ENCODE measurements around the gene HTR3E. TPM values are rescaled to one million over a fixed set of nuclear protein-coding genes. Genes with fewer than 3 reads are reported as not detected.
A peak's percentile ranks its signal among the peaks of the same experiment; 100 is the strongest.
"Not testable (repeated sequence)": the region's sequence is repeated elsewhere in the genome, so short reads cannot be mapped to it uniquely, and the experiment has no call there.

The HTR3E gene
- total RNA-seq, 1 donor from 2014 or later = not detected

GRCh38 chr3:184149123-184149522 lies 52.3 kb downstream of the HTR3E start:
- peaks cover 11 to 17% (median 13%) of the 10 kb centered on the region in 3 donors for H3K36me3 ChIP-seq (ENCODE audit: control insufficient read depth in 3 of 3, insufficient read depth in 3 of 3, low read length in 3 of 3)
- H3K4me3 ChIP-seq (ENCODE audit: low read length in 3 of 3) = no peak overlapping the region
- H3K27ac ChIP-seq (ENCODE audit: low read depth, low read length) = no peak overlapping the region
- peaks cover 22 to 27% (median 26%) of the 10 kb centered on the region in 3 donors for H3K4me1 ChIP-seq (ENCODE audit: control insufficient read depth in 3 of 3, insufficient read depth in 3 of 3, low read length in 3 of 3)
- H3K9me3 ChIP-seq (ENCODE audit: control insufficient read depth in 3 of 3, low read length in 3 of 3) = no peaks in the 10 kb centered on the region
- no peak overlapping the region for H3K9ac ChIP-seq (ENCODE audit: low read depth in 1 of 3, low read length in 3 of 3)
- H3K27me3 ChIP-seq (ENCODE audit: control insufficient read depth in 3 of 3, insufficient read depth in 3 of 3, low read length in 3 of 3) = no peaks in the 10 kb centered on the region

DNA sequence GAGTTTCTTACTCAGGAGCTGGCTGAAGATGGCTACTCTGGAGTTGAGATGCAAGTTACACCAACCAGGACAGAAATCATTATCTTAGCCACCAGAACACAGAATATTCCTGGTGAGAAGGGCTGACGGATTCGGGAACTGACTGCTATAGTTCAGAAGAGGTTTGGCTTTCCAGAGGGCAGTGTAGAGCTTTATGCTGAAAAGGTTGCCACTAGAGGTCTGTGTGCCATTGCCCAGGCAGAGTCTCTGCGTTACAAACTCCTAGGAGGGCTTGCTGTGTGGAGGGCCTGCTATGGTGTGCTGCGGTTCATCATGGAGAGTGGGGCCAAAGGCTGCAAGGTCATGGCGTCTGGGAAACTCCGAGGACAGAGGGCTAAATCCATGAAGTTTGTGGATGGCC lies 52.9 kb downstream of the HTR3E start:
- H3K27ac ChIP-seq (ENCODE audit: low read depth, low read length); H3K4me3 ChIP-seq (ENCODE audit: low read length in 3 of 3); H3K27me3 ChIP-seq (ENCODE audit: control insufficient read depth in 3 of 3, insufficient read depth in 3 of 3, low read length in 3 of 3); H3K9me3 ChIP-seq (ENCODE audit: control insufficient read depth in 3 of 3, low read length in 3 of 3); H3K9ac ChIP-seq (ENCODE audit: low read depth in 1 of 3, low read length in 3 of 3): not testable (repeated sequence)
- peaks cover 6 to 13% (median 7%) of the 10 kb centered on the region in 3 donors for H3K36me3 ChIP-seq (ENCODE audit: control insufficient read depth in 3 of 3, insufficient read depth in 3 of 3, low read length in 3 of 3)
- H3K4me1 ChIP-seq (ENCODE audit: control insufficient read depth in 3 of 3, insufficient read depth in 3 of 3, low read length in 3 of 3) = peaks cover 19 to 24% (median 22%) of the 10 kb centered on the region in 3 donors

DNA sequence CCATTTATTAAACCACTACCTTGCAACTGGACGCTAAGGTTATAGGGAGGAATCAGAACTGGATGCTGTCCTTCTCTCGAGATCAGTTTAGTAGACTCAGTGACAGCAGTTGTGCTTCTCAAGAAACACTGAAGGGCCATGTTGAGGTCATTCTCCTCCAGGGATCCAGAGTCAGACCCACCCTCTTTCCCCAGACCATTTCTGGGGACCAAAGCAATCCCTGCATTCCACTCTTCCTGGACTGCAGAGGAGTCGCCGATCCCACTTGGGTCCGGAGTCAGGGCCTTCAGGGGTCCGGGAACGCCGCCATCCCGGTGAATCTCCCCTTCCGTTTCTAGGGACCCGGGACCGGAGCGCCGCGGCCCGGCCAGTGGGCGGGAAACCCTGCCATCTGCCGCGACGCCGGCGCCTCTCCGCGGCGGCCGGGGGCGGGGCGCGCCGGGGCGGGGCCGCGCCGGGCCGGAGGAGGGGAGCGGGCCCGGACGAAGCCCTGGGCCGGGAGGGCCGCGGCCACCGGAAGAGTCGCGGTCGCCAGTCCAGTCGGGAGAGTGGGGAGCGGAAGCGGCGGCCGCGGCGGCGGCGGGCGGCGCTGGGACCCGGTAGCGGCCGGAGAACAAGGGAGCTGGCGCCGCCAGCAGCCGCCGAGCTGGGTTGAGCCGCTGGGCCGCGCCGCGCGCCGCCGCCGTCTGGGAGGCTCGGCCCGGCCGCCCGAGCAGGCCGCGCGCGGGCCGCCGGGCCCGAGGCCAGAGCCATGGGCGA lies 58.2 kb downstream of the HTR3E start, which contains the start of gene DVL3:
Gene DVL3 (plus strand): TSS at position 493 of the 759 bp plus-strand sequence. CDS start 259 bp downstream, at position 752.
- peak within 1 kb of the TSS; percentile 89 for H3K27ac ChIP-seq (ENCODE audit: low read depth, low read length)
- no peaks in the 10 kb centered on the region for H3K9me3 ChIP-seq (ENCODE audit: control insufficient read depth in 3 of 3, low read length in 3 of 3)
- H3K4me3 ChIP-seq (ENCODE audit: low read length in 3 of 3) = peak within 1 kb of the TSS; percentile 87 to 96 (median 95)
- no peaks in the 10 kb centered on the region for H3K27me3 ChIP-seq (ENCODE audit: control insufficient read depth in 3 of 3, insufficient read depth in 3 of 3, low read length in 3 of 3)
- peaks cover 0 to 1% (median 0%) of the 10 kb centered on the region in 3 donors for H3K36me3 ChIP-seq (ENCODE audit: control insufficient read depth in 3 of 3, insufficient read depth in 3 of 3, low read length in 3 of 3)
- H3K9ac ChIP-seq (ENCODE audit: low read depth in 1 of 3, low read length in 3 of 3) = peak within 1 kb of the TSS; percentile 88 to 93 (median 93)
- H3K4me1 ChIP-seq (ENCODE audit: control insufficient read depth in 3 of 3, insufficient read depth in 3 of 3, low read length in 3 of 3) = peaks cover 34 to 37% (median 36%) of the 10 kb centered on the region in 3 donors

DNA sequence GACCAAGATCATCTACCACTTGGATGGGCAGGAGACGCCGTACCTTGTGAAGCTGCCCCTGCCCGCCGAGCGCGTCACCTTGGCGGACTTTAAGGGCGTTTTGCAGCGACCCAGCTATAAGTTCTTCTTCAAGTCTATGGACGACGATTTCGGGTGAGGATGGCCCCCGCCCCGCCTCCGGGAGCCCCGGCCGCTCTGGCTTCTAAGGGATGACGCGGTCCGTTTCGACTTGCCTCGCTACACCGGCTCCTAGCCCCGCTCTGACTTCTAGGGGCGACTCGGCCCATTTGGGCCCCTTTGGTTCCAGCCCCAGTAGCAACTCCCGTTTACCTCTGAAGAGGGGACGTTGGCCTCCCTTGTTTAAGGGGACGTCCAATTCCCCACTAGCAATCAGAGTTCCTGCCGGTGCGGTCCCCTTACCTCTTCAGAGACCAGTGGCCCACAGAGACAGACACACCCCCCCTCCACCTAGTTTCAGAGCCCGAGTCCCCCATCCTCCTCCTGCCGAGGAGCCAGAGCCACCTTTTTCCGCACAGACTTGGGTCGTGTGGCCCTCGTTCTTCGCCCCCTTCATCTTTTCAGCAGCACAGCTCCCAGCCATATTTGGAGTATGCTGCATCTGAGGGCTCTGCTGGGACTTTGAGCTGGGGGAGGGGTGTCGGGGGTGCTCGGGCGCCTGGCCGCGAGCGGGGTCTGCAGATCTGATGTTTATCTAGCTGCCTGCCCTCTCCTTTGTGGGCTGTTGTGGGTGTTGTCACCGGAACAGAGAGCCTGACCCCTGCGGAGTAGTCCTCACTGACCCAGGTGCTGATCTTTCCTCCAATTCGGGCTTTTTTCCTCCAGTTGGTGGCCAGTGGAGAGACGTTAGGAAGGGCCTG lies 59.0 kb downstream of the HTR3E start:
- Histone ChIP-seq H3K27ac (ENCODE audit: low read depth, low read length) (peak overlapping the region; percentile 89), H3K36me3 (ENCODE audit: control insufficient read depth in 3 of 3, insufficient read depth in 3 of 3, low read length in 3 of 3) (no peaks in the 10 kb centered on the region), H3K27me3 (ENCODE audit: control insufficient read depth in 3 of 3, insufficient read depth in 3 of 3, low read length in 3 of 3) (no peaks in the 10 kb centered on the region), H3K9ac (ENCODE audit: low read depth in 1 of 3, low read length in 3 of 3) (peak overlapping the region; percentile 86 to 93 (median 93)), H3K4me1 (ENCODE audit: control insufficient read depth in 3 of 3, insufficient read depth in 3 of 3, low read length in 3 of 3) (peaks cover 42 to 45% (median 44%) of the 10 kb centered on the region in 3 donors), H3K4me3 (ENCODE audit: low read length in 3 of 3) (peak overlapping the region; percentile 85 to 96 (median 95)), H3K9me3 (ENCODE audit: control insufficient read depth in 3 of 3, low read length in 3 of 3) (no peaks in the 10 kb centered on the region)

DNA sequence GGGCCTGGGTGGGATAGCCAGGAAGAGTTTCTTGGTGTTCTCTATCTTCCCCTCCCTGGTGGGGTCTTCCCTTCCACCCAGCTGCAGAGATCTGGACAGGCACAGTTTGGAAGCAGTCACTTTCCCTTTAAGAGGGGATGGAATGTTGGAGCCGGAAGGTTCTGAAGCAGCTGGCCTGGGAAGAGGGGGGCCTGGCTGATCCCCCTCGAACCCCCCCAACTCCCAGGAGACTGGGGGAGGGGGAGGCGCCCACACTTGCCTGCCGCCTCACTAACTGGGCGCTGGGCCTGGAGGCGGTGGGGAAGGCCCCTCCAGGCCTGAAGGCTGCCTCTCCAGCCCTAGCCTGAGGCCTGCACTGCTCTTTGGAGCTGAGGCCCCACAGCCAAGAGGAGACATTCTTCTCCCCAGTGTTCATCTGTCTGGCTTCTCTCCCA lies 59.7 kb downstream of the HTR3E start:
- Histone ChIP-seq H3K4me1 (ENCODE audit: control insufficient read depth in 3 of 3, insufficient read depth in 3 of 3, low read length in 3 of 3) (peaks cover 47 to 52% (median 50%) of the 10 kb centered on the region in 3 donors), H3K9me3 (ENCODE audit: control insufficient read depth in 3 of 3, low read length in 3 of 3) (no peaks in the 10 kb centered on the region), H3K27ac (ENCODE audit: low read depth, low read length) (peak overlapping the region; percentile 89), H3K36me3 (ENCODE audit: control insufficient read depth in 3 of 3, insufficient read depth in 3 of 3, low read length in 3 of 3) (no peaks in the 10 kb centered on the region), H3K27me3 (ENCODE audit: control insufficient read depth in 3 of 3, insufficient read depth in 3 of 3, low read length in 3 of 3) (no peaks in the 10 kb centered on the region), H3K9ac (ENCODE audit: low read depth in 1 of 3, low read length in 3 of 3) (peak overlapping the region; percentile 86 to 93 (median 93)), H3K4me3 (ENCODE audit: low read length in 3 of 3) (peak overlapping the region; percentile 85 to 96 (median 95))

Small RNA genes lying within 50 kb of the gene (small RNA-seq; reads per million reads assigned to genes)
- gene RF00019 = not detected

Other genes with a start within 250 kb of the HTR3E start
- gene PARL, start 212.2 kb upstream of the HTR3E start, total RNA-seq = 35.0 TPM
- gene ABCC5, start 79.2 kb upstream of the HTR3E start, total RNA-seq = 17.7 TPM
- not detected for gene HTR3D, start 65.3 kb upstream of the HTR3E start, total RNA-seq
- gene HTR3C, start 44.0 kb upstream of the HTR3E start, total RNA-seq = not detected
- gene EIF2B5, start 38.3 kb downstream of the HTR3E start, total RNA-seq = 38.1 TPM
- 23.5 TPM for gene DVL3, start 58.3 kb downstream of the HTR3E start, total RNA-seq
- gene AP2M1, start 77.8 kb downstream of the HTR3E start, total RNA-seq = 168 TPM
- gene ABCF3, start 89.1 kb downstream of the HTR3E start, total RNA-seq = 45.9 TPM
- gene VWA5B2, start 132.5 kb downstream of the HTR3E start, total RNA-seq = not detected
- gene ALG3, start 151.9 kb downstream of the HTR3E start, total RNA-seq = 17.2 TPM
- gene EEF1AKMT4, start 152.6 kb downstream of the HTR3E start, total RNA-seq = 2.1 TPM
- not detected for gene CAMK2N2, start 164.5 kb downstream of the HTR3E start, total RNA-seq
- gene ECE2, start 179.0 kb downstream of the HTR3E start, total RNA-seq = not detected
- gene PSMD2, start 202.2 kb downstream of the HTR3E start, total RNA-seq = 259 TPM
- gene EIF4G1, start 217.5 kb downstream of the HTR3E start, total RNA-seq = 162 TPM
- 9.4 TPM for gene FAM131A, start 240.5 kb downstream of the HTR3E start, total RNA-seq

Data from skeletal muscle tissue (tissue), 5 donors.